Measurements from ENCODE around the gene SGIP1. TPM values are rescaled to one million over a fixed set of nuclear protein-coding genes. Genes with fewer than 3 reads are reported as not detected.

Gene SGIP1
- total and polyA plus RNA-seq, 2 experiments from 2014 or later, result 2.4 to 6.1 TPM

DNA sequence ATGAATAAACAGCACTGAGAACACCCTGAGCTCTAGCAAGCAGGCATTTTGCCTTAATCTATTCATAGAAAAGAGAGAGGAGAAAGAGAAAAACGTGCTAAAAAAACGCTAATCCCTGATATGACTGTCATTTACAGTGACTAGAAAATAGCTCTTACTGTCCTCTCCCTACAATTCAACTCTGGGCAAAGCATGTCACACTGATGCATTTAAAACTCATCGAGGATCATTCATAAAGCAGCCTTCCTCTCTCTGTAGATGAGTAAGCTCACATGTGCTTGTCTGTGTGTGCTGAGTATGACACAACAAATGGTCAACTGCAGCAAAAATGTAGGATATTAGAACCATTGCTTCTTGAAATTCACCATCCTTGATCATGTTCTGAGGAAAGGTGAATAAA is 109.0 kb downstream of the SGIP1 start:
- H4K20me1 ChIP-seq (replicated peaks; ENCODE audit: insufficient read depth), result no peaks in the 10 kb centered on the region
- no peaks in the 10 kb centered on the region for H3F3A ChIP-seq (replicated peaks; ENCODE audit: low read depth)
- H3K27ac ChIP-seq (ENCODE audit: low read depth), result no peak overlapping the region
- no peaks in the 10 kb centered on the region for H3K9me2 ChIP-seq (ENCODE audit: insufficient read depth)
- no peak overlapping the region for H2AFZ ChIP-seq
- H3K36me3 ChIP-seq (ENCODE audit: insufficient read depth), result no peaks in the 10 kb centered on the region
- no peaks in the 10 kb centered on the region for H3K27me3 Mint-ChIP-seq (ENCODE audit: insufficient read depth, low read depth, poor library complexity)
- TF ChIP-seq EZH2 (IDR thresholded peaks at IDR 0.05; ENCODE audit: low read depth, unreplicated experiment) (no peak), ZNF331 (CRISPR knock-in tag; IDR thresholded peaks at IDR 0.05; ENCODE audit: low read depth) (no peak), POLR2AphosphoS5 (IDR thresholded peaks at IDR 0.05; ENCODE audit: low read depth) (no peak), CREB1 (CRISPR knock-in tag; IDR thresholded peaks at IDR 0.05; ENCODE audit: low read depth) (no peak)
- TF ChIP-seq, protein P1, sequence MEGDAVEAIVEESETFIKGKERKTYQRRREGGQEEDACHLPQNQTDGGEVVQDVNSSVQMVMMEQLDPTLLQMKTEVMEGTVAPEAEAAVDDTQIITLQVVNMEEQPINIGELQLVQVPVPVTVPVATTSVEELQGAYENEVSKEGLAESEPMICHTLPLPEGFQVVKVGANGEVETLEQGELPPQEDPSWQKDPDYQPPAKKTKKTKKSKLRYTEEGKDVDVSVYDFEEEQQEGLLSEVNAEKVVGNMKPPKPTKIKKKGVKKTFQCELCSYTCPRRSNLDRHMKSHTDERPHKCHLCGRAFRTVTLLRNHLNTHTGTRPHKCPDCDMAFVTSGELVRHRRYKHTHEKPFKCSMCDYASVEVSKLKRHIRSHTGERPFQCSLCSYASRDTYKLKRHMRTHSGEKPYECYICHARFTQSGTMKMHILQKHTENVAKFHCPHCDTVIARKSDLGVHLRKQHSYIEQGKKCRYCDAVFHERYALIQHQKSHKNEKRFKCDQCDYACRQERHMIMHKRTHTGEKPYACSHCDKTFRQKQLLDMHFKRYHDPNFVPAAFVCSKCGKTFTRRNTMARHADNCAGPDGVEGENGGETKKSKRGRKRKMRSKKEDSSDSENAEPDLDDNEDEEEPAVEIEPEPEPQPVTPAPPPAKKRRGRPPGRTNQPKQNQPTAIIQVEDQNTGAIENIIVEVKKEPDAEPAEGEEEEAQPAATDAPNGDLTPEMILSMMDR (conservative IDR thresholded peaks at IDR 0.05; ENCODE audit: low read depth in 2 of 2), result no peak
- H3K4me3 ChIP-seq, result no peak overlapping the region
- no peaks in the 10 kb centered on the region for H3K27me3 ChIP-seq (ENCODE audit: insufficient read depth)
- H3K36me3 Mint-ChIP-seq (ENCODE audit: low read depth), result no peaks in the 10 kb centered on the region
- H3K4me2 ChIP-seq, result no peak overlapping the region
- H3K27ac Mint-ChIP-seq, result no peak overlapping the region
- DNase-seq (ENCODE audit: low spot score) (no peak), ATAC-seq (no peak)
- H3K4me1 Mint-ChIP-seq, result peaks cover 11% of the 10 kb centered on the region
- H3K79me2 ChIP-seq (replicated peaks; ENCODE audit: insufficient read depth), result no peaks in the 10 kb centered on the region
- H3K9me3 Mint-ChIP-seq, result no peaks in the 10 kb centered on the region
- H3K4me1 ChIP-seq (ENCODE audit: insufficient read depth), result peaks cover 8% of the 10 kb centered on the region; the same call in 1 of the 2 replicates
- no peak overlapping the region for H3K4me3 Mint-ChIP-seq

DNA sequence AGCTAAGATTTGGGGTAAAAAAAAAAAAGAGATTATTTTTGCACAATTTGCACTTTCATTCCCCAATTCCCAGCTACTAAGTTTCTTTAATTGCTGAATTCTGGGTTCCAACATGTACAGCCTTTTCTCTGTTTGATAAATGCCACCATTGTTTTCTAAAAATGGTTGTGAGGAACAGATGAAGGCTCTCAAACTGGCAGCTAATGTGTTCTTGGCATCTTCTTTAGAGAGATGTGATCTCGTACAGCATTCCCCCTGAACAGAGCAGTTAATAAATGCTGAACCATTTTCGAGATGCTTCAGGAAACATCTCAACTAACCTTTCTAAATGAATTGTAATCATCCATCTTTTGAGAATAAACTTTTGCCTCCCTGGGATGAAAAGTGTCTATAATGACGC is 110.4 kb downstream of the SGIP1 start:
- Histone ChIP-seq H3F3A (replicated peaks; ENCODE audit: low read depth) (no peaks in the 10 kb centered on the region), H3K4me3 (no peak overlapping the region), H3K27me3 (ENCODE audit: insufficient read depth) (no peaks in the 10 kb centered on the region), H3K79me2 (replicated peaks; ENCODE audit: insufficient read depth) (no peaks in the 10 kb centered on the region), H2AFZ (no peak overlapping the region), H3K4me2 (no peak overlapping the region), H4K20me1 (replicated peaks; ENCODE audit: insufficient read depth) (no peaks in the 10 kb centered on the region), H3K36me3 (ENCODE audit: insufficient read depth) (no peaks in the 10 kb centered on the region), H3K4me1 (ENCODE audit: insufficient read depth) (peaks cover 8% of the 10 kb centered on the region; the same call in 1 of the 2 replicates), H3K9me2 (ENCODE audit: insufficient read depth) (no peaks in the 10 kb centered on the region), H3K27ac (ENCODE audit: low read depth) (no peak overlapping the region)
- Mint-ChIP-seq H3K4me1 (peaks cover 11% of the 10 kb centered on the region), H3K4me3 (no peak overlapping the region), H3K27me3 (ENCODE audit: insufficient read depth, low read depth, poor library complexity) (no peaks in the 10 kb centered on the region), H3K36me3 (ENCODE audit: low read depth) (no peaks in the 10 kb centered on the region), H3K9me3 (no peaks in the 10 kb centered on the region), H3K27ac (no peak overlapping the region)
- DNase-seq (ENCODE audit: low spot score) (no peak), ATAC-seq (no peak)
- TF ChIP-seq, protein P2, sequence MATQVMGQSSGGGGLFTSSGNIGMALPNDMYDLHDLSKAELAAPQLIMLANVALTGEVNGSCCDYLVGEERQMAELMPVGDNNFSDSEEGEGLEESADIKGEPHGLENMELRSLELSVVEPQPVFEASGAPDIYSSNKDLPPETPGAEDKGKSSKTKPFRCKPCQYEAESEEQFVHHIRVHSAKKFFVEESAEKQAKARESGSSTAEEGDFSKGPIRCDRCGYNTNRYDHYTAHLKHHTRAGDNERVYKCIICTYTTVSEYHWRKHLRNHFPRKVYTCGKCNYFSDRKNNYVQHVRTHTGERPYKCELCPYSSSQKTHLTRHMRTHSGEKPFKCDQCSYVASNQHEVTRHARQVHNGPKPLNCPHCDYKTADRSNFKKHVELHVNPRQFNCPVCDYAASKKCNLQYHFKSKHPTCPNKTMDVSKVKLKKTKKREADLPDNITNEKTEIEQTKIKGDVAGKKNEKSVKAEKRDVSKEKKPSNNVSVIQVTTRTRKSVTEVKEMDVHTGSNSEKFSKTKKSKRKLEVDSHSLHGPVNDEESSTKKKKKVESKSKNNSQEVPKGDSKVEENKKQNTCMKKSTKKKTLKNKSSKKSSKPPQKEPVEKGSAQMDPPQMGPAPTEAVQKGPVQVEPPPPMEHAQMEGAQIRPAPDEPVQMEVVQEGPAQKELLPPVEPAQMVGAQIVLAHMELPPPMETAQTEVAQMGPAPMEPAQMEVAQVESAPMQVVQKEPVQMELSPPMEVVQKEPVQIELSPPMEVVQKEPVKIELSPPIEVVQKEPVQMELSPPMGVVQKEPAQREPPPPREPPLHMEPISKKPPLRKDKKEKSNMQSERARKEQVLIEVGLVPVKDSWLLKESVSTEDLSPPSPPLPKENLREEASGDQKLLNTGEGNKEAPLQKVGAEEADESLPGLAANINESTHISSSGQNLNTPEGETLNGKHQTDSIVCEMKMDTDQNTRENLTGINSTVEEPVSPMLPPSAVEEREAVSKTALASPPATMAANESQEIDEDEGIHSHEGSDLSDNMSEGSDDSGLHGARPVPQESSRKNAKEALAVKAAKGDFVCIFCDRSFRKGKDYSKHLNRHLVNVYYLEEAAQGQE (IDR thresholded peaks at IDR 0.05; ENCODE audit: unreplicated experiment), result no peak
- TF ChIP-seq EZH2 (IDR thresholded peaks at IDR 0.05; ENCODE audit: low read depth, unreplicated experiment) (no peak), POLR2AphosphoS5 (IDR thresholded peaks at IDR 0.05; ENCODE audit: low read depth) (no peak), CREB1 (CRISPR knock-in tag; IDR thresholded peaks at IDR 0.05; ENCODE audit: low read depth) (no peak), ZNF114 (CRISPR knock-in tag; IDR thresholded peaks at IDR 0.05) (no peak), EZH2phosphoT487 (IDR thresholded peaks at IDR 0.05; ENCODE audit: unreplicated experiment) (no peak), NANOG (IDR thresholded peaks at IDR 0.05; ENCODE audit: borderline replicate concordance) (no peak)

All from GM23338 (cell line).